T-cell (primary cell): ENCODE data around the gene TMEM271. TPM values are rescaled to one million over a fixed set of nuclear protein-coding genes. Genes with fewer than 3 reads are reported as not detected.
A peak's percentile ranks its signal among the peaks of the same experiment; 100 is the strongest.

Source experiments
- ATAC-seq, 4 experiments: fragments of 200-7000 bp in 3 of 4; fragments of 150-1000 bp in 1 of 4; cut with Tn5 transposase; replicated peaks in 1 of 4; 1 replicate in 3 of 4; 2 replicates in 1 of 4; pipeline ENCODE4 v1.10.0; 2021; ENCODE audit warnings: moderate library complexity in 3 of 4, mild to moderate bottlenecking in 2 of 4, moderate number of reproducible peaks in 1 of 4
- CTCF ChIA-PET, 2 donors: fragments of 300-600 bp; sonication (Branson Sonifier 250); formaldehyde crosslinking; loops; one replicate each; lab custom pipeline; 2022; ENCODE audit warnings: antibody characterized with exemption in 2 of 2; lab: Charles Lee
- POLR2A ChIA-PET, 2 donors: fragments of 300-600 bp; sonication (Branson Sonifier 250); formaldehyde crosslinking; loops; one replicate each; lab custom pipeline; 2022; ENCODE audit warnings: antibody characterized with exemption in 2 of 2; lab: Charles Lee
- DNase-seq, 35 experiments: peaks; one replicate each; pipeline versions ENCODE4 v3.0.0 to v3.0.0-alpha.2; 2013 to 2023
- H3K27ac ChIP-seq: one replicate; pipeline ENCODE4 v1.5.1; 2013; ENCODE audit warnings: low read length
- H3K27me3 ChIP-seq, 2 experiments: replicated peaks in 1 of 2; 1 replicate in 1 of 2; 2 replicates in 1 of 2; pipeline versions ENCODE4 v1.6.1 to v1.7.0; 2013; ENCODE audit warnings: low read length in 1 of 2, mixed read lengths in 1 of 2; ENCODE audit not compliant: control insufficient read depth in 2 of 2, insufficient read depth in 2 of 2; ENCODE audit errors: extremely low read depth in 1 of 2
- H3K36me3 ChIP-seq, 2 donors: 1 replicate in 1 of 2; 2 replicates in 1 of 2; pipeline versions ENCODE4 v1.6.1 to v1.7.0; 2013; ENCODE audit warnings: low read length in 1 of 2; ENCODE audit not compliant: control insufficient read depth in 2 of 2, insufficient read depth in 1 of 2; ENCODE audit errors: extremely low read depth in 1 of 2
- H3K4me1 ChIP-seq, 2 experiments: 1 replicate in 1 of 2; 2 replicates in 1 of 2; pipeline versions ENCODE4 v1.6.1 to v1.7.0; 2013; ENCODE audit warnings: low read length in 2 of 2, mixed read lengths in 1 of 2; ENCODE audit not compliant: insufficient read depth in 2 of 2, control insufficient read depth in 1 of 2; ENCODE audit errors: extremely low read depth in 1 of 2
- H3K4me3 ChIP-seq, 2 donors: 1 replicate in 1 of 2; 2 replicates in 1 of 2; pipeline versions ENCODE4 v1.5.1 to v1.7.0; 2013; ENCODE audit warnings: mild to moderate bottlenecking in 2 of 2, low read length in 1 of 2, moderate library complexity in 1 of 2; ENCODE audit not compliant: control insufficient read depth in 1 of 2; ENCODE audit errors: extremely low read depth in 1 of 2
- H3K9me3 ChIP-seq: 2 replicates; pipeline ENCODE4 v1.7.0; 2013
- H3K27ac Mint-ChIP-seq, 2 donors: one replicate each; pipeline ENCODE4 v1.8.0; 2020 to 2021; ENCODE audit warnings: mild to moderate bottlenecking in 2 of 2, mixed read lengths in 2 of 2
- H3K27me3 Mint-ChIP-seq, 2 donors: one replicate each; pipeline ENCODE4 v1.8.0; 2021 to 2022; ENCODE audit warnings: mixed read lengths in 2 of 2
- H3K36me3 Mint-ChIP-seq: one replicate; pipeline ENCODE4 v1.8.0; 2021; ENCODE audit warnings: mixed read lengths
- H3K4me1 Mint-ChIP-seq, 3 donors: one replicate each; pipeline ENCODE4 v1.8.0; 2020 to 2022; ENCODE audit warnings: mixed read lengths in 3 of 3, mild to moderate bottlenecking in 1 of 3
- H3K4me3 Mint-ChIP-seq, 3 donors: one replicate each; pipeline ENCODE4 v1.8.0; 2020 to 2022; ENCODE audit warnings: mild to moderate bottlenecking in 3 of 3, mixed read lengths in 3 of 3, moderate library complexity in 3 of 3
- H3K9me3 Mint-ChIP-seq, 3 donors: one replicate each; pipeline ENCODE4 v1.8.0; 2020 to 2022; ENCODE audit warnings: mixed read lengths in 3 of 3
- WGBS: methylation state at CpG from one replicate; pipeline ENCODE4 v1.1.5; 2013; ENCODE audit warnings: missing lambda C conversion rate; ENCODE audit not compliant: insufficient coverage; 5-methylcytosine and 5-hydroxymethylcytosine counted together
- total RNA-seq, 35 experiments: library from RNA in 6 of 35; stranded (reverse) in 6 of 35; fragments of 120-200 nt in 1 of 35; gene quantifications; one replicate each; pipeline versions ENCODE4 v1.2.1 to v1.2.4 and lab custom pipeline; 2013 to 2026

The TMEM271 gene
- total RNA-seq (not detected), total RNA-seq (lab: John Stamatoyannopoulos, UW) (0 to 0.06 (median 0) reads per million in 29 experiments)
- not detected for total RNA-seq (2013)

- POLR2A ChIA-PET: no interaction called here
- ATAC-seq: no peak
Observed at GRCh38 chr4:576245-576821, at the start of gene TMEM271. TSS of gene TMEM271 (minus strand) at chr4:576295. CDS start at chr4:576062, 233 bp downstream.

GRCh38 chr4:625631-626161 is 49.6 kb upstream of the TMEM271 start:
- no peak for ATAC-seq
- Mint-ChIP-seq H3K36me3 (no peaks in the 10 kb centered on the region), H3K27ac (no peak overlapping the region), H3K4me1 (no peaks in the 10 kb centered on the region), H3K27me3 (peaks cover 5 to 21% of the 10 kb centered on the region in 2 donors), H3K9me3 (no peaks in the 10 kb centered on the region), H3K4me3 (no peak overlapping the region)
- no peak overlapping the region for H3K4me3 ChIP-seq
- H3K27ac ChIP-seq: no peak overlapping the region
- H3K27me3 ChIP-seq: peaks cover 0 to 56% of the 10 kb centered on the region in 2 experiments
- H3K9me3 ChIP-seq: no peaks in the 10 kb centered on the region
- H3K36me3 ChIP-seq: no peaks in the 10 kb centered on the region
- H3K4me1 ChIP-seq: no peaks in the 10 kb centered on the region
- WGBS: 91% methylated on average over 39 of the region's 39 CpGs
- ChIA-PET CTCF (no interaction called here), POLR2A (no interaction called here)
- DNase-seq: no peak

More at GRCh38 chr4:576245-576821, at the start of gene TMEM271:
- Mint-ChIP-seq H3K9me3 (peaks cover 0 to 7% (median 0%) of the 10 kb centered on the region in 3 donors), H3K36me3 (no peaks in the 10 kb centered on the region), H3K4me3 (peak within 1 kb of the TSS; percentile 50 to 72 (median 59)), H3K4me1 (peaks cover 13 to 15% (median 15%) of the 10 kb centered on the region in 3 donors), H3K27me3 (peaks cover 57 to 67% of the 10 kb centered on the region in 2 donors), H3K27ac (peak within 1 kb of the TSS in 1 of 2 donors; percentile 15)
- Histone ChIP-seq H3K27me3 (peaks cover 32 to 61% of the 10 kb centered on the region in 2 experiments), H3K27ac (no peak within 1 kb of the TSS), H3K4me1 (peaks cover 0 to 14% of the 10 kb centered on the region in 2 experiments), H3K4me3 (no peak within 1 kb of the TSS), H3K36me3 (no peaks in the 10 kb centered on the region), H3K9me3 (no peaks in the 10 kb centered on the region)
- no peak for DNase-seq
- WGBS: 5% methylated on average over 16 of the region's 60 CpGs
- CTCF ChIA-PET: no interaction called here

DNA sequence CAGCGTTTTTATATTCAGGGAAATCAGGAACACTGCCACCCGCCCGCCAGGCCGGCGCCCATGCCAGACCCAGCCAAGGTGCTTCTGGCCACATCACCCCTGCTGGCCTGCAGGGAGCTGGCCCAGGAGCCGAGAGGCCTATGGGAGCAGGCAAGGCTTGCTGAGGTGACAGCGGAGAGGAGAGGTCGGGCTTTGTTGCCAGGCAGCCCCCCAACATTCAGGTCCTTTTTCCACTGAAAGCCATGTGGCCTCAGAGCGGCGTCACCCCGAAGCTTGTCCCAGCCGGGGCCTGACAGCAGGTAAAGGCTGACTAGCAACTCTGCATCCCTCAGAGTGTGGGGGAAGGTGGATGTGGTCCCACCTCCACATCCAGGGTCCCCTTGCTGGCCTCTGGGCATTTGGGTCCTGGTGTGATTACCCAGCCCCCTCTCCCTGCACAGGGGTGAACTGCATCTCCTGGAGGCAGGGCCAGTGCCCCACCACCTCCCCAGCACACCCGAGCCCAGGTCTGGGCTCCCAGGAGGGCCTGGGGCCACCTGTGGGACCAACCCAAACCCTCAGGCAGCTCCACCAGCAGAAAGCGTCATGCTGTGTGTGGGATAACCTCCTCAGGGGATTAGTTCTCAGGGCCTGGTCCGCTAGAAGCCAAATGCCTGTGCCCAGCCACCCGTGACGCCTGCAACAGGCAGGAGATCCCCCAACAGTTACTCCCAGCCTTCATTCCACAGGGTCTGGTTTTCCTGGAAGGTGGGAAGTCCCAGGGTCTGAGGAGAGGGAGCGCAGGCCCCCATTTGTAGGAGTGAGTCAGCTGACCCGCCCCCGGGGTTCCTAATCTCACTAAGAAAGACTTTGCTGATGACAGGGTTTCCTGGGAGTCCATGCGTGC is 48.9 kb upstream of the TMEM271 start, which contains the start of gene PDE6B:
Gene PDE6B, plus strand, starts transcription at position 869 of the 886 bp plus-strand sequence. CDS start 54 bp downstream, outside the sequence.
- WGBS: 85% methylated on average over 12 of the region's 21 CpGs
- ChIA-PET CTCF (interaction anchor here in 1 of 2 donors (0.7 kb wide), 1 partner anchor 382 kb away, joined by 3 read pairs; no protein-coding TSS in a partner anchor), POLR2A (no interaction called here)
- no peak within 1 kb of the TSS for H3K4me3 ChIP-seq
- H3K4me1 Mint-ChIP-seq: no peaks in the 10 kb centered on the region
- ATAC-seq: no peak
- H3K36me3 ChIP-seq: no peaks in the 10 kb centered on the region
- peaks cover 0 to 60% of the 10 kb centered on the region in 2 experiments for H3K27me3 ChIP-seq
- H3K27ac ChIP-seq: no peak within 1 kb of the TSS
- H3K4me1 ChIP-seq: no peaks in the 10 kb centered on the region
- H3K4me3 Mint-ChIP-seq: no peak within 1 kb of the TSS
- no peak within 1 kb of the TSS for H3K27ac Mint-ChIP-seq
- H3K9me3 ChIP-seq: no peaks in the 10 kb centered on the region
- H3K9me3 Mint-ChIP-seq: no peaks in the 10 kb centered on the region
- H3K36me3 Mint-ChIP-seq: no peaks in the 10 kb centered on the region
- DNase-seq: no peak
- peaks cover 8 to 26% of the 10 kb centered on the region in 2 donors for H3K27me3 Mint-ChIP-seq

GRCh38 chr4:623914-624566 is 47.9 kb upstream of the TMEM271 start:
- no peaks in the 10 kb centered on the region for H3K9me3 Mint-ChIP-seq
- 54% methylated on average over 19 of the region's 29 CpGs for WGBS
- ATAC-seq (no peak), DNase-seq (no peak)
- H3K4me3 Mint-ChIP-seq: no peak overlapping the region
- POLR2A ChIA-PET: no interaction called here
- H3K27ac Mint-ChIP-seq: no peak overlapping the region
- H3K4me3 ChIP-seq: no peak overlapping the region
- peaks cover 8 to 30% of the 10 kb centered on the region in 2 donors for H3K27me3 Mint-ChIP-seq
- no peaks in the 10 kb centered on the region for H3K36me3 Mint-ChIP-seq
- peaks cover 0 to 52% of the 10 kb centered on the region in 2 experiments for H3K27me3 ChIP-seq
- no peaks in the 10 kb centered on the region for H3K9me3 ChIP-seq
- no peaks in the 10 kb centered on the region for H3K36me3 ChIP-seq
- H3K4me1 ChIP-seq: no peaks in the 10 kb centered on the region
- no peak overlapping the region for H3K27ac ChIP-seq
- H3K4me1 Mint-ChIP-seq: no peaks in the 10 kb centered on the region
- CTCF ChIA-PET: interaction anchor here in 1 of 2 donors (0.7 kb wide), 1 partner anchor 381 kb away, joined by 3 read pairs; no protein-coding TSS in a partner anchor

- H3K36me3 ChIP-seq: no peaks in the 10 kb centered on the region
- ChIA-PET POLR2A (no interaction called here), CTCF (no interaction called here)
- H3K27ac ChIP-seq: no peak overlapping the region
- H3K4me1 ChIP-seq: no peaks in the 10 kb centered on the region
- no peak for ATAC-seq
- Mint-ChIP-seq H3K27ac (no peak overlapping the region), H3K27me3 (peaks cover 8 to 30% of the 10 kb centered on the region in 2 donors), H3K9me3 (no peaks in the 10 kb centered on the region), H3K36me3 (no peaks in the 10 kb centered on the region), H3K4me1 (no peaks in the 10 kb centered on the region), H3K4me3 (no peak overlapping the region)
- WGBS: 72% methylated on average over 18 of the region's 24 CpGs
- DNase-seq: no peak
- peaks cover 0 to 49% of the 10 kb centered on the region in 2 experiments for H3K27me3 ChIP-seq
- no peak overlapping the region for H3K4me3 ChIP-seq
- H3K9me3 ChIP-seq: no peaks in the 10 kb centered on the region
Observed at GRCh38 chr4:622996-623913, 47.2 kb upstream of the TMEM271 start.
